HL-60 (cell line): Measurements from ENCODE around the gene IGFBP3.
A peak's percentile ranks its signal among the peaks of the same experiment; 100 is the strongest.

Experiments used
- DNase-seq, 2 experiments: peaks; one replicate each; pipeline ENCODE4 v3.0.0-alpha.2; 2010 to 2020; ENCODE audit warnings: low read depth in 1 of 2, low spot score in 1 of 2
- H3K27ac ChIP-seq: fragments of 250-450 bp; sonication (Bioruptor Pico); replicated peaks from 2 replicates; pipeline ENCODE4 v1.5.1; 2020; ENCODE audit warnings: mild to moderate bottlenecking, moderate library complexity
- H3K27me3 ChIP-seq: fragments of 250-450 bp; sonication (Bioruptor Pico); 2 replicates; pipeline ENCODE4 v1.5.1; 2021; ENCODE audit warnings: mild to moderate bottlenecking, moderate library complexity; ENCODE audit not compliant: insufficient read depth, poor library complexity, severe bottlenecking
- H3K4me3 ChIP-seq: replicated peaks from 2 replicates; pipeline ENCODE4 v1.5.1; 2011; ENCODE audit warnings: mild to moderate bottlenecking, control low read depth, low read length; ENCODE audit not compliant: insufficient read depth
- CTCF ChIP-seq: IDR thresholded peaks from one replicate; pipeline ENCODE4 v1.5.1; 2011; ENCODE audit warnings: low read length, control low read depth, inconsistent platforms; ENCODE audit not compliant: insufficient read depth
- GABPA ChIP-seq: IDR thresholded peaks from 2 replicates; pipeline ENCODE4 v1.6.1; 2012; ENCODE audit warnings: low read depth
- POLR2AphosphoS5 ChIP-seq: IDR thresholded peaks from 2 replicates; pipeline ENCODE4 v1.6.1; 2012; ENCODE audit warnings: low read depth
- REST ChIP-seq: IDR thresholded peaks from 2 replicates; pipeline ENCODE4 v1.6.1; 2012; ENCODE audit warnings: low read depth; ENCODE audit not compliant: insufficient replicate concordance
- SPI1 ChIP-seq: IDR thresholded peaks from 2 replicates; pipeline ENCODE4 v1.6.1; 2012; ENCODE audit warnings: low read depth, mild to moderate bottlenecking, borderline replicate concordance

IGFBP3 gene

GRCh38 chr7:45891462-45892402 is 29.3 kb downstream of the IGFBP3 start:
- DNase-seq: no peak
- H3K27me3 ChIP-seq: peaks cover 28% of the 10 kb centered on the region
- no peak overlapping the region for H3K27ac ChIP-seq
- H3K4me3 ChIP-seq: no peak overlapping the region
- TF ChIP-seq POLR2AphosphoS5 (no peak), GABPA (no peak), CTCF (no peak), SPI1 (no peak), REST (no peak)

- H3K27ac ChIP-seq: no peak overlapping the region
- TF ChIP-seq REST: no peak
- no peak for TF ChIP-seq GABPA
- peak; percentile 47 for TF ChIP-seq CTCF
- H3K27me3 ChIP-seq: peaks cover 26% of the 10 kb centered on the region
- H3K4me3 ChIP-seq: no peak overlapping the region
- peak; percentile 0 to 9 for DNase-seq
Measured at GRCh38 chr7:45890902-45891461, 30.1 kb downstream of the IGFBP3 start.

- DNase-seq: no peak
- no peak overlapping the region for H3K4me3 ChIP-seq
- peaks cover 26% of the 10 kb centered on the region for H3K27me3 ChIP-seq
- H3K27ac ChIP-seq: no peak overlapping the region
- no peak for TF ChIP-seq REST
- no peak for TF ChIP-seq GABPA
- no peak for TF ChIP-seq CTCF
- no peak for TF ChIP-seq POLR2AphosphoS5
- no peak for TF ChIP-seq SPI1
Measured at GRCh38 chr7:45890125-45890901, 30.8 kb downstream of the IGFBP3 start.
